Measurements from ENCODE around the gene IL22RA2.

DNA sequence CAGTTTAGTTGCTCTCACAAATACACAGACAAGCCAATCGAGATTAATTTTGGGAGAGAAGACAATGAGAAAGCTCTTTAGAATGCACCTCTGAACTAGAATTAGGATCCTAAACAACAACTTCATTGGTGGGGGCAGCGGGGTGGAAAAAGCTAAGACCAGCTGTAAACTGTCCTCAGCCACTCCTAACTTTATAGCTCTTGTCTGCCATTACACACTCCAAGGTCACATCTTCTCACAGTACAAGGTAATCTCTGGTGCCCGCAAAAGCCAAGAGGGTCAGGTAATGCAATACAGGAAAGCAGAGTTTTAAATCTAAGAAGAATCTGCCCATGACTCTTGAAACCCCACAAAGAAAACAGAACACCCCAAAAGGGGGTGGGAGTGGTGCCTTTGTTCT, 17.8 kb upstream of the IL22RA2 start:
- TF ChIP-seq, protein P1, sequence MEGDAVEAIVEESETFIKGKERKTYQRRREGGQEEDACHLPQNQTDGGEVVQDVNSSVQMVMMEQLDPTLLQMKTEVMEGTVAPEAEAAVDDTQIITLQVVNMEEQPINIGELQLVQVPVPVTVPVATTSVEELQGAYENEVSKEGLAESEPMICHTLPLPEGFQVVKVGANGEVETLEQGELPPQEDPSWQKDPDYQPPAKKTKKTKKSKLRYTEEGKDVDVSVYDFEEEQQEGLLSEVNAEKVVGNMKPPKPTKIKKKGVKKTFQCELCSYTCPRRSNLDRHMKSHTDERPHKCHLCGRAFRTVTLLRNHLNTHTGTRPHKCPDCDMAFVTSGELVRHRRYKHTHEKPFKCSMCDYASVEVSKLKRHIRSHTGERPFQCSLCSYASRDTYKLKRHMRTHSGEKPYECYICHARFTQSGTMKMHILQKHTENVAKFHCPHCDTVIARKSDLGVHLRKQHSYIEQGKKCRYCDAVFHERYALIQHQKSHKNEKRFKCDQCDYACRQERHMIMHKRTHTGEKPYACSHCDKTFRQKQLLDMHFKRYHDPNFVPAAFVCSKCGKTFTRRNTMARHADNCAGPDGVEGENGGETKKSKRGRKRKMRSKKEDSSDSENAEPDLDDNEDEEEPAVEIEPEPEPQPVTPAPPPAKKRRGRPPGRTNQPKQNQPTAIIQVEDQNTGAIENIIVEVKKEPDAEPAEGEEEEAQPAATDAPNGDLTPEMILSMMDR (IDR thresholded peaks at IDR 0.05) = no peak
- TF ChIP-seq POLR2A (IDR thresholded peaks at IDR 0.05) = no peak
